ENCODE measurements around the gene EFNB2. TPM values are rescaled to one million over a fixed set of nuclear protein-coding genes. Genes with fewer than 3 reads are reported as not detected.
A peak's percentile ranks its signal among the peaks of the same experiment; 100 is the strongest.

EFNB2 gene
- total RNA-seq, 4 donors from 2014 or later: 17.1 to 45.4 (median 28.3) TPM

DNA sequence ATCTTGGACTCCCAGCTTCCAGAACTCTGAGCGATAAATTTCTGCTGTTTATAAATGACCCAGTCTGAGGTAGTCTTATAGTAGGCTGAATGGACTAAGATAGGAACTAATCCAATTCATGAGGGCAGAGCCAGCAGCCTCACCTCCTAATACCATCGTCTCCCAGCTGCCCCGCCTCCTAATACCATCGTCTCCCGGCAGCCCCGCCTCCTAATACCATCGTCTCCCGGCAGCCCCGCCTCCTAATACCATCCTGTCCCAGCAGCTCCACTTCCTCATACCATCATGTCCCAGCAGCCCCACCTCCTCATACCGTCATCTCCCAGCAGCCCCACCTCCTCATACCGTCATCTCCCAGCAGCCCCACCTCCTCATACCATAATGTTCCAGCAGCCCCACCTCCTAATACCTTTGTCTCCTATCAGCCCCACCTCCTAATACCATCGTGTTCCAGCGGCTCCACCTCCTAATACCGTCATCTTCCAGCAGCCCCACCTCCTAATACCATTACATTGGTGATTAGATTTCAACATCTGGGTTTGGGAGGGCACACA, 34.9 kb upstream of the EFNB2 start:
- Histone ChIP-seq H3K9me3 (no peaks in the 10 kb centered on the region), H3K27ac (peak overlapping the region; percentile 53), H3K36me3 (no peaks in the 10 kb centered on the region), H3K4me3 (no peak overlapping the region), H3K27me3 (no peaks in the 10 kb centered on the region), H3K4me1 (peaks cover 41% of the 10 kb centered on the region)
- WGBS: 40% methylated on average over 14 of the region's 14 CpGs
- peak; percentile 78 to 82 for DNase-seq (ENCODE audit: low spot score in 2 of 2)
- TF ChIP-seq EP300 (IDR thresholded peaks at IDR 0.05) (no peak), POLR2AphosphoS5 (IDR thresholded peaks at IDR 0.05) (no peak), POLR2A (IDR thresholded peaks at IDR 0.05) (no peak)
- TF ChIP-seq, protein P1, sequence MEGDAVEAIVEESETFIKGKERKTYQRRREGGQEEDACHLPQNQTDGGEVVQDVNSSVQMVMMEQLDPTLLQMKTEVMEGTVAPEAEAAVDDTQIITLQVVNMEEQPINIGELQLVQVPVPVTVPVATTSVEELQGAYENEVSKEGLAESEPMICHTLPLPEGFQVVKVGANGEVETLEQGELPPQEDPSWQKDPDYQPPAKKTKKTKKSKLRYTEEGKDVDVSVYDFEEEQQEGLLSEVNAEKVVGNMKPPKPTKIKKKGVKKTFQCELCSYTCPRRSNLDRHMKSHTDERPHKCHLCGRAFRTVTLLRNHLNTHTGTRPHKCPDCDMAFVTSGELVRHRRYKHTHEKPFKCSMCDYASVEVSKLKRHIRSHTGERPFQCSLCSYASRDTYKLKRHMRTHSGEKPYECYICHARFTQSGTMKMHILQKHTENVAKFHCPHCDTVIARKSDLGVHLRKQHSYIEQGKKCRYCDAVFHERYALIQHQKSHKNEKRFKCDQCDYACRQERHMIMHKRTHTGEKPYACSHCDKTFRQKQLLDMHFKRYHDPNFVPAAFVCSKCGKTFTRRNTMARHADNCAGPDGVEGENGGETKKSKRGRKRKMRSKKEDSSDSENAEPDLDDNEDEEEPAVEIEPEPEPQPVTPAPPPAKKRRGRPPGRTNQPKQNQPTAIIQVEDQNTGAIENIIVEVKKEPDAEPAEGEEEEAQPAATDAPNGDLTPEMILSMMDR (IDR thresholded peaks at IDR 0.05): no peak

- Histone ChIP-seq H3K4me1 (peaks cover 50% of the 10 kb centered on the region), H3K27ac (no peak overlapping the region), H3K27me3 (no peaks in the 10 kb centered on the region), H3K4me3 (no peak overlapping the region), H3K9me3 (no peaks in the 10 kb centered on the region), H3K36me3 (no peaks in the 10 kb centered on the region)
- WGBS: 64% methylated on average over 3 of the region's 3 CpGs
- TF ChIP-seq, protein P1 (IDR thresholded peaks at IDR 0.05): no peak
- no peak for TF ChIP-seq POLR2AphosphoS5 (IDR thresholded peaks at IDR 0.05)
- no peak for TF ChIP-seq EP300 (IDR thresholded peaks at IDR 0.05)
- no peak for TF ChIP-seq POLR2A (IDR thresholded peaks at IDR 0.05)
- no peak for DNase-seq (ENCODE audit: low spot score in 2 of 2)
Measured at GRCh38 chr13:106569233-106570095, 34.0 kb upstream of the EFNB2 start.

DNA sequence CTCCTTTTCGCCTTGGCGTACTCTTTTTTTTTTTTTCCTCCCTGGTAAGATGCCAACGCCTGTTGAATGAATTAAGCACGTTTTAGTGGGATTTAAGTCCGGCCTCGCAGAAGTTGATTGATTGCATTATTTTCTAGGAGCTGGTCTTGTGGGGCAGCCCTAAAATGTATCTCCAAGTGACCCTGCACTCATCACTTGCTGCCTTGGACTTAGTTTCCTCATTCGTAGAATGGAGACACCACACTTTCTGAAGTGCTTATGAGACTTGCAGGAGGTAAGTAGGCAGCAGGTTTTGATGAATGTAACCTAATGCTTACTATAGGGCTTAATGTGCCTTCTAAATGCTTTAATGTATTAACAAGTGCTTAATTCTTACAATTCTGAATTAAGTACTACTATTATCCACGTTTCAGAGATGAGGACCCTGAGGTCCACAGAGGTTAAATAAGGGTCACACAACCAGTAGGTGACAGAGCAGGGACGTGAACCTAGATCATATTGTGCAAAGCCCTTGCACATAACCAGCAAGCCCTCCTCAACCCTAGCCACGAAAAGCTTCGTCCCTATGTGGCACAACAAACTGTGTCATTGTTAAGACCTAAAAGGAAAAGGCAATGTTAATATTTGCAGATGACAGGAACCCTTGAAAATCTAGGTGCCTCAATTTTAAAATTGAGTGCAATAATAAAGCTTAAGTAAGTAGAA, 33.0 kb upstream of the EFNB2 start:
- peak overlapping the region; percentile 83 for H3K4me3 ChIP-seq

GRCh38 chr13:106567474-106568298, 32.2 kb upstream of the EFNB2 start, which contains the start of gene ARGLU1:
TSS of gene ARGLU1 (minus strand) at chr13:106568137. CDS start at chr13:106567919, 218 bp downstream.
- DNase-seq (ENCODE audit: low spot score in 2 of 2): peak; percentile 96
- TF ChIP-seq EP300 (IDR thresholded peaks at IDR 0.05) (no peak), POLR2AphosphoS5 (IDR thresholded peaks at IDR 0.05) (peak; percentile 85 to 95 (median 91)), POLR2A (IDR thresholded peaks at IDR 0.05) (peak; percentile 91 to 96)
- Histone ChIP-seq H3K4me3 (peak within 1 kb of the TSS; percentile 83), H3K27me3 (no peaks in the 10 kb centered on the region), H3K9me3 (no peaks in the 10 kb centered on the region), H3K27ac (peak within 1 kb of the TSS; percentile 98), H3K36me3 (no peaks in the 10 kb centered on the region), H3K4me1 (peaks cover 50% of the 10 kb centered on the region)
- WGBS: under 1% methylated on average over 49 of the region's 108 CpGs

More for the DNA sequence above, 33.0 kb upstream of the EFNB2 start:
- TF ChIP-seq POLR2AphosphoS5 (IDR thresholded peaks at IDR 0.05) (no peak), EP300 (IDR thresholded peaks at IDR 0.05) (no peak), POLR2A (IDR thresholded peaks at IDR 0.05) (no peak)
- 32% methylated on average over 11 of the region's 11 CpGs for WGBS
- Histone ChIP-seq H3K27ac (peak overlapping the region; percentile 98), H3K9me3 (no peaks in the 10 kb centered on the region), H3K36me3 (no peaks in the 10 kb centered on the region), H3K4me1 (peaks cover 50% of the 10 kb centered on the region), H3K27me3 (no peaks in the 10 kb centered on the region)
- no peak for DNase-seq (ENCODE audit: low spot score in 2 of 2)

DNA sequence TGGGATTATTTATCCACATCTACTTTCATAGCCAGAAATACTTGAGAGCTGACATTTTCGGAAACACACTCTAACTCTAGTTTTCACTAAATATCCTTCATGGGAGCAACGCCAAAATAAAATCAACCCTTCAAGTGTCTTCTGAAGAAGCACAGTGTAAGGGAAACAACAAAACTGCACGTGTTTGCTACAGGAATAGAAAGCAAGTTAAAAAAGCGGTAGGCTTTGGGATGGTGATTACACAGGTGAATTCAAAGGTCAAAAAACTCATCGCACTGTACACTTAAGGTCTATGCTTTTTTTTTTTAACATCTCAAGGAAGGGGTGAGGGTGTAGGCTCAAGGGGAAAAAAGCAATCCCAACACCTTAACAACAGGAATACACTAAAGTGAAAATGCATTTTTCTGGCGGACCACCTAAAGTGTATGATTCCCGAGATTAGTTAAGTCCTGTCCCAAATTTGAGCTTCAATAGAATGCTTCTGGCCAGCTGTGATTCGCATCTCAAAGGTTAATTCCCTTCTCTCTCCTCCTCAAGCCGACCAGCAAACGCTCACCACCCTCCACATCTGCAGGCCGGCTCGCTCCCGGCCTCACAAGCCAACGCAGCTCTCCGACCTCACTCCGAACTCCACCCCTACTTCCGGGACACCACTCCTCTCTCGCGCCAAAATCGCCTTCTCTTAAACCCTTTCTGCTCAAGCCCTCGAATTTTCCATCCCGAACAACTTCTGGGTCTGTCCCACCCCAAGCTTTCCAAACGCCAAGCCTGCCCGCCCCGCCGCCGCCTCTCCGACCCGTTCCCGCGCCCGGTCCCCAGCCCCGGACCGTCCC, 31.4 kb upstream of the EFNB2 start:
- no peak for DNase-seq (ENCODE audit: low spot score in 2 of 2)
- Histone ChIP-seq H3K9me3 (no peaks in the 10 kb centered on the region), H3K4me1 (peaks cover 53% of the 10 kb centered on the region), H3K27ac (peak overlapping the region; percentile 98), H3K27me3 (no peaks in the 10 kb centered on the region), H3K36me3 (no peaks in the 10 kb centered on the region), H3K4me3 (peak overlapping the region; percentile 83)
- 1% methylated on average over 34 of the region's 34 CpGs for WGBS
- TF ChIP-seq, protein P1 (IDR thresholded peaks at IDR 0.05): no peak
- TF ChIP-seq POLR2AphosphoS5 (IDR thresholded peaks at IDR 0.05): no peak
- no peak for TF ChIP-seq EP300 (IDR thresholded peaks at IDR 0.05)
- peak in 1 of 2 donors; percentile 13 for TF ChIP-seq POLR2A (IDR thresholded peaks at IDR 0.05)
